SK-N-SH (cell line): Measurements from ENCODE around the gene GULP1. TPM values are rescaled to one million over a fixed set of nuclear protein-coding genes. Genes with fewer than 3 reads are reported as not detected.

ENCODE experiments used
- CTCF ChIA-PET: fragments of 300-600, 350-600 bp; formaldehyde crosslinking; extraction: SDS; loops from one replicate; lab custom pipeline; 2021; lab: Yijun Ruan, JAX
- POLR2A ChIA-PET: fragments of 350-600 bp; sonication (Branson Sonifier 250); formaldehyde crosslinking; extraction: SDS; loops from one replicate; lab custom pipeline; 2020; ENCODE audit warnings: antibody characterized with exemption, inconsistent platforms; lab: Yijun Ruan, JAX
- DNase-seq: peaks from one replicate; pipeline ENCODE4 v3.0.0; 2012
- H2AFZ ChIP-seq: fragments of 200-600 bp; sonication (generic); 2 replicates; pipeline ENCODE4 v1.8.1; 2016; ENCODE audit warnings: antibody characterized with exemption, mild to moderate bottlenecking, low read depth
- H3F3A ChIP-seq: fragments of 200-600 bp; sonication (generic); replicated peaks from 2 replicates; pipeline ENCODE3; 2016; ENCODE audit warnings: antibody characterized with exemption, mild to moderate bottlenecking; ENCODE audit not compliant: insufficient read depth
- H3K27ac ChIP-seq, 2 experiments: fragments of 200-500 bp in 1 of 2; fragments of 200-600 bp in 1 of 2; sonication (Bioruptor generic) in 1 of 2; sonication (generic), shearing (Covaris generic) in 1 of 2; 2 replicates each; pipeline versions ENCODE4 v1.5.1 to v1.6.1; 2014 to 2016; ENCODE audit warnings: low read depth in 2 of 2, inconsistent platforms in 1 of 2, low read length in 1 of 2, mild to moderate bottlenecking in 1 of 2, mixed read lengths in 1 of 2
- H3K27me3 ChIP-seq: fragments of 200-600 bp; sonication (generic), shearing (Covaris generic); 2 replicates; pipeline ENCODE4 v1.6.1; 2016; ENCODE audit warnings: mixed run types; ENCODE audit not compliant: insufficient read depth
- H3K36me3 ChIP-seq, 2 experiments: fragments of 200-500 bp in 1 of 2; fragments of 200-600 bp in 1 of 2; sonication (Bioruptor generic) in 1 of 2; sonication (generic) in 1 of 2; replicated peaks in 1 of 2; 2 replicates each; pipeline versions ENCODE3 to v1.5.1; 2014 to 2016; ENCODE audit warnings: low read length in 1 of 2, mild to moderate bottlenecking in 1 of 2; ENCODE audit not compliant: insufficient read depth in 2 of 2, control insufficient read depth in 1 of 2
- H3K4me1 ChIP-seq, 2 experiments: fragments of 200-500 bp in 1 of 2; fragments of 200-600 bp in 1 of 2; sonication (Bioruptor generic) in 1 of 2; sonication (generic), shearing (Covaris generic) in 1 of 2; 2 replicates each; pipeline versions ENCODE4 v1.5.1 to v1.6.1; 2014 to 2016; ENCODE audit warnings: low read depth in 1 of 2, low read length in 1 of 2, mixed run types in 1 of 2; ENCODE audit not compliant: insufficient read depth in 2 of 2, control insufficient read depth in 1 of 2
- H3K4me2 ChIP-seq: fragments of 200-600 bp; sonication (generic), shearing (Covaris generic); 2 replicates; pipeline ENCODE4 v1.6.1; 2017; ENCODE audit warnings: mixed run types
- H3K4me3 ChIP-seq, 2 experiments: fragments of 200-500 bp in 1 of 2; fragments of 200-600 bp in 1 of 2; sonication (Bioruptor generic) in 1 of 2; sonication (generic), shearing (Covaris generic) in 1 of 2; 2 replicates each; pipeline versions ENCODE4 v1.5.1 to v1.8.1; 2014 to 2016; ENCODE audit warnings: low read depth in 2 of 2, inconsistent platforms in 1 of 2, low read length in 1 of 2, mild to moderate bottlenecking in 1 of 2, mixed read lengths in 1 of 2, moderate library complexity in 1 of 2
- H3K79me2 ChIP-seq: fragments of 200-600 bp; sonication (generic); 2 replicates; pipeline ENCODE4 v1.8.1; 2017; ENCODE audit warnings: mild to moderate bottlenecking; ENCODE audit not compliant: insufficient read depth
- H3K9ac ChIP-seq: fragments of 200-600 bp; sonication (generic); 2 replicates; pipeline ENCODE4 v1.6.1; 2017; ENCODE audit warnings: mixed run types
- H3K9me2 ChIP-seq: fragments of 200-600 bp; sonication (generic); 2 replicates; pipeline ENCODE4 v1.6.1; 2017; ENCODE audit warnings: mixed run types
- H3K9me3 ChIP-seq: fragments of 200-600 bp; sonication (generic); 2 replicates; pipeline ENCODE4 v1.6.1; 2017; ENCODE audit warnings: mixed run types, mild to moderate bottlenecking, moderate library complexity
- H4K20me1 ChIP-seq: fragments of 200-600 bp; sonication (generic); 2 replicates; pipeline ENCODE4 v1.6.1; 2017; ENCODE audit warnings: mild to moderate bottlenecking, mixed run types; ENCODE audit not compliant: insufficient read depth
- CHD2 ChIP-seq: fragments of 150-350 bp; IDR thresholded peaks from 2 replicates; pipeline ENCODE4 v1.6.1; 2018; ENCODE audit warnings: low read length; ENCODE audit not compliant: partially characterized antibody
- EP300 ChIP-seq, 2 experiments: IDR thresholded peaks; 2 replicates each; pipeline versions ENCODE4 v1.4.0 to v1.6.1; 2012; ENCODE audit warnings: borderline replicate concordance in 1 of 2, low read depth in 1 of 2, low read length in 1 of 2
- EZH2phosphoT487 ChIP-seq: fragments of 200-600 bp; sonication (generic); IDR thresholded peaks from 2 replicates; pipeline ENCODE4 v1.6.1; 2017; ENCODE audit warnings: low read depth, mixed run types, mild to moderate bottlenecking, antibody characterized with exemption, moderate library complexity, borderline replicate concordance
- FOSL2 ChIP-seq: IDR thresholded peaks from 2 replicates; pipeline ENCODE4 v1.4.0; 2012; ENCODE audit warnings: low read depth, mild to moderate bottlenecking, moderate library complexity, borderline replicate concordance
- FOXJ3 ChIP-seq: sonication (generic); formaldehyde crosslinking; IDR thresholded peaks from 2 replicates; pipeline ENCODE4 v1.5.1; 2020; ENCODE audit warnings: mild to moderate bottlenecking, missing genetic modification reagents
- FOXM1 ChIP-seq: IDR thresholded peaks from 2 replicates; pipeline ENCODE4 v1.4.0; 2012; ENCODE audit warnings: low read depth, mild to moderate bottlenecking
- GABPA ChIP-seq: IDR thresholded peaks from 2 replicates; pipeline ENCODE4 v1.4.0; 2012; ENCODE audit warnings: low read depth, mild to moderate bottlenecking
- GATA2 ChIP-seq: sonication (generic); formaldehyde crosslinking; IDR thresholded peaks from 2 replicates; pipeline ENCODE4 v1.5.0; 2020; ENCODE audit warnings: mild to moderate bottlenecking, missing genetic modification reagents
- JUND ChIP-seq: IDR thresholded peaks from 2 replicates; pipeline ENCODE4 v1.4.0; 2012
- MAX ChIP-seq: IDR thresholded peaks from 2 replicates; pipeline ENCODE4 v1.4.0; 2012; ENCODE audit warnings: low read depth
- MEF2A ChIP-seq: IDR thresholded peaks from 2 replicates; pipeline ENCODE4 v1.4.0; 2012; ENCODE audit warnings: low read depth, borderline replicate concordance
- MXI1 ChIP-seq: IDR thresholded peaks from 2 replicates; pipeline ENCODE4 v1.6.1; 2012; ENCODE audit warnings: mild to moderate bottlenecking, low read depth, low read length, improper control_type of control experiment
- NFIC ChIP-seq: IDR thresholded peaks from 2 replicates; pipeline ENCODE4 v1.4.0; 2012; ENCODE audit warnings: borderline replicate concordance
- NRF1 ChIP-seq: IDR thresholded peaks from 2 replicates; pipeline ENCODE4 v1.6.1; 2012; ENCODE audit warnings: low read depth, mild to moderate bottlenecking, low read length
- PBX3 ChIP-seq: IDR thresholded peaks from 2 replicates; pipeline ENCODE4; 2012
- POLR2AphosphoS5 ChIP-seq: IDR thresholded peaks from 2 replicates; pipeline ENCODE4 v1.6.1; 2012; ENCODE audit warnings: low read depth, low read length
- RAD21 ChIP-seq: IDR thresholded peaks from 2 replicates; pipeline ENCODE4 v1.6.1; 2012; ENCODE audit warnings: mild to moderate bottlenecking, low read length
- RFX5 ChIP-seq: IDR thresholded peaks from 2 replicates; pipeline ENCODE4 v1.6.1; 2012; ENCODE audit warnings: mild to moderate bottlenecking, improper control_type of control experiment, low read length
- RXRA ChIP-seq: IDR thresholded peaks from 2 replicates; pipeline ENCODE4 v1.4.0; 2012; ENCODE audit warnings: low read depth, mild to moderate bottlenecking, borderline replicate concordance
- SIN3A ChIP-seq: IDR thresholded peaks from 2 replicates; pipeline ENCODE4 v1.6.1; 2012; ENCODE audit warnings: low read depth, mild to moderate bottlenecking, low read length, moderate library complexity, borderline replicate concordance
- SMC3 ChIP-seq: IDR thresholded peaks from 2 replicates; pipeline ENCODE4 v1.6.1; 2012; ENCODE audit warnings: low read depth, low read length, improper control_type of control experiment
- TAF1 ChIP-seq: IDR thresholded peaks from 2 replicates; pipeline ENCODE4 v1.6.1; 2012; ENCODE audit warnings: low read depth, mild to moderate bottlenecking, low read length, moderate library complexity, borderline replicate concordance
- TCF12 ChIP-seq: IDR thresholded peaks from 2 replicates; pipeline ENCODE4 v1.4.0; 2012
- ZBTB33 ChIP-seq: IDR thresholded peaks from 2 replicates; pipeline ENCODE4 v1.4.0; 2012; ENCODE audit warnings: low read depth, borderline replicate concordance
- WGBS: methylation state at CpG from one replicate; pipeline ENCODE4 v1.1.6; 2017; ENCODE audit warnings: low lambda C conversion rate; 5-methylcytosine and 5-hydroxymethylcytosine counted together
- polyA plus RNA-seq, 3 experiments: library from polyadenylated mRNA; depleted of rRNA; stranded (reverse); fragments of >200 nt; gene quantifications; 2 replicates each; pipeline ENCODE4 v1.2.3, GENCODE V29; 2012
- TF ChIP-seq, protein P1 (sequence below): IDR thresholded peaks from 2 replicates; pipeline ENCODE4 v1.6.1; 2012; ENCODE audit warnings: mild to moderate bottlenecking, low read depth, low read length, moderate library complexity
- TF ChIP-seq, protein P2 (sequence below): fragments of 200-600 bp; sonication (generic); IDR thresholded peaks from 2 replicates; pipeline ENCODE4 v1.6.1; 2017; ENCODE audit warnings: antibody characterized with exemption, mild to moderate bottlenecking, moderate library complexity

Gene GULP1
- polyA plus RNA-seq, 1 of the 3 experiments (the other 2 are of a cell fraction) = 33.8 TPM

DNA sequence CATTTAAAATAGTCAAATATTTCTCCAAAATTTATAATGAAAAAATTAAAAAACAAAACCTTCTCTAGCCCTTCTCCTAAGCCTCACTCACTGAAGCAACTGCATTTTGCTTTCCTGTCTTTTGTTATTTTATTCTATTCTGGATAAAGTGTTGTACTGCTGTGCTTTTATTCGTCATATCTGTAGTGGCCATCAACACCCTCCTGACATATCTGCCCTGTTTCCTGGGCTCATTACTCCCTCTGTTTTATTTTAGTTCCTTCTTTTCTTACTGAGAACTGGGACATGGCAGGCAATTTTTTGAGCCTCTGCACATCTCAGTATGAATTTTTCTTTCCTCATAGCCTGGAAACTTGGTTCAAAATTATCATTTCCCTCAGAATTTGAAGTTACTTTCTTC, 224.2 kb downstream of the GULP1 start:
- WGBS = 67% methylated on average over 1 of the region's 1 CpG
- no peaks in the 10 kb centered on the region for H3K9me2 ChIP-seq
- peaks cover 20% of the 10 kb centered on the region for H3F3A ChIP-seq
- peaks cover 8% of the 10 kb centered on the region; the same call in 1 of the 2 replicates for H3K79me2 ChIP-seq
- ChIA-PET POLR2A (no interaction called here), CTCF (no interaction called here)
- no peaks in the 10 kb centered on the region for H3K27me3 ChIP-seq
- H3K4me3 ChIP-seq = no peak overlapping the region
- H4K20me1 ChIP-seq = no peaks in the 10 kb centered on the region
- DNase-seq = peak; percentile 14
- no peaks in the 10 kb centered on the region for H3K9me3 ChIP-seq
- H3K9ac ChIP-seq = no peak overlapping the region
- H3K4me1 ChIP-seq = peaks cover 12 to 19% of the 10 kb centered on the region in 2 experiments; a peak in 3 of 4 replicates
- H3K4me2 ChIP-seq = no peak overlapping the region
- H3K27ac ChIP-seq = peak overlapping the region in 1 of 2 experiments; percentile 79; a peak in 3 of 4 replicates
- no peak overlapping the region for H2AFZ ChIP-seq
- peaks cover 0 to 6% of the 10 kb centered on the region in 2 experiments for H3K36me3 ChIP-seq
- TF ChIP-seq FOSL2 (no peak), RXRA (no peak), ZBTB33 (no peak), POLR2AphosphoS5 (no peak), EZH2phosphoT487 (no peak), PBX3 (no peak), RAD21 (no peak), CHD2 (peak; percentile 19), GATA2 (CRISPR knock-in tag) (peak; percentile 78), NFIC (no peak), SIN3A (no peak), NRF1 (no peak), TAF1 (no peak), SMC3 (no peak), GABPA (no peak), FOXM1 (no peak), FOXJ3 (no peak), EP300 (IDR thresholded peaks at IDR 0.05; ENCODE audit: borderline replicate concordance in 1 of 2, low read depth in 1 of 2, low read length in 1 of 2) (peak in 1 of 2 experiments; percentile 50; a peak in 2 of 4 replicates), MEF2A (no peak), RFX5 (no peak), MAX (no peak), MXI1 (no peak), TCF12 (no peak), JUND (no peak)
- TF ChIP-seq, protein P1, sequence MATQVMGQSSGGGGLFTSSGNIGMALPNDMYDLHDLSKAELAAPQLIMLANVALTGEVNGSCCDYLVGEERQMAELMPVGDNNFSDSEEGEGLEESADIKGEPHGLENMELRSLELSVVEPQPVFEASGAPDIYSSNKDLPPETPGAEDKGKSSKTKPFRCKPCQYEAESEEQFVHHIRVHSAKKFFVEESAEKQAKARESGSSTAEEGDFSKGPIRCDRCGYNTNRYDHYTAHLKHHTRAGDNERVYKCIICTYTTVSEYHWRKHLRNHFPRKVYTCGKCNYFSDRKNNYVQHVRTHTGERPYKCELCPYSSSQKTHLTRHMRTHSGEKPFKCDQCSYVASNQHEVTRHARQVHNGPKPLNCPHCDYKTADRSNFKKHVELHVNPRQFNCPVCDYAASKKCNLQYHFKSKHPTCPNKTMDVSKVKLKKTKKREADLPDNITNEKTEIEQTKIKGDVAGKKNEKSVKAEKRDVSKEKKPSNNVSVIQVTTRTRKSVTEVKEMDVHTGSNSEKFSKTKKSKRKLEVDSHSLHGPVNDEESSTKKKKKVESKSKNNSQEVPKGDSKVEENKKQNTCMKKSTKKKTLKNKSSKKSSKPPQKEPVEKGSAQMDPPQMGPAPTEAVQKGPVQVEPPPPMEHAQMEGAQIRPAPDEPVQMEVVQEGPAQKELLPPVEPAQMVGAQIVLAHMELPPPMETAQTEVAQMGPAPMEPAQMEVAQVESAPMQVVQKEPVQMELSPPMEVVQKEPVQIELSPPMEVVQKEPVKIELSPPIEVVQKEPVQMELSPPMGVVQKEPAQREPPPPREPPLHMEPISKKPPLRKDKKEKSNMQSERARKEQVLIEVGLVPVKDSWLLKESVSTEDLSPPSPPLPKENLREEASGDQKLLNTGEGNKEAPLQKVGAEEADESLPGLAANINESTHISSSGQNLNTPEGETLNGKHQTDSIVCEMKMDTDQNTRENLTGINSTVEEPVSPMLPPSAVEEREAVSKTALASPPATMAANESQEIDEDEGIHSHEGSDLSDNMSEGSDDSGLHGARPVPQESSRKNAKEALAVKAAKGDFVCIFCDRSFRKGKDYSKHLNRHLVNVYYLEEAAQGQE = no peak
- TF ChIP-seq, protein P2, sequence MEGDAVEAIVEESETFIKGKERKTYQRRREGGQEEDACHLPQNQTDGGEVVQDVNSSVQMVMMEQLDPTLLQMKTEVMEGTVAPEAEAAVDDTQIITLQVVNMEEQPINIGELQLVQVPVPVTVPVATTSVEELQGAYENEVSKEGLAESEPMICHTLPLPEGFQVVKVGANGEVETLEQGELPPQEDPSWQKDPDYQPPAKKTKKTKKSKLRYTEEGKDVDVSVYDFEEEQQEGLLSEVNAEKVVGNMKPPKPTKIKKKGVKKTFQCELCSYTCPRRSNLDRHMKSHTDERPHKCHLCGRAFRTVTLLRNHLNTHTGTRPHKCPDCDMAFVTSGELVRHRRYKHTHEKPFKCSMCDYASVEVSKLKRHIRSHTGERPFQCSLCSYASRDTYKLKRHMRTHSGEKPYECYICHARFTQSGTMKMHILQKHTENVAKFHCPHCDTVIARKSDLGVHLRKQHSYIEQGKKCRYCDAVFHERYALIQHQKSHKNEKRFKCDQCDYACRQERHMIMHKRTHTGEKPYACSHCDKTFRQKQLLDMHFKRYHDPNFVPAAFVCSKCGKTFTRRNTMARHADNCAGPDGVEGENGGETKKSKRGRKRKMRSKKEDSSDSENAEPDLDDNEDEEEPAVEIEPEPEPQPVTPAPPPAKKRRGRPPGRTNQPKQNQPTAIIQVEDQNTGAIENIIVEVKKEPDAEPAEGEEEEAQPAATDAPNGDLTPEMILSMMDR = no peak
